Measurements from ENCODE around the gene GPR26.

DNA sequence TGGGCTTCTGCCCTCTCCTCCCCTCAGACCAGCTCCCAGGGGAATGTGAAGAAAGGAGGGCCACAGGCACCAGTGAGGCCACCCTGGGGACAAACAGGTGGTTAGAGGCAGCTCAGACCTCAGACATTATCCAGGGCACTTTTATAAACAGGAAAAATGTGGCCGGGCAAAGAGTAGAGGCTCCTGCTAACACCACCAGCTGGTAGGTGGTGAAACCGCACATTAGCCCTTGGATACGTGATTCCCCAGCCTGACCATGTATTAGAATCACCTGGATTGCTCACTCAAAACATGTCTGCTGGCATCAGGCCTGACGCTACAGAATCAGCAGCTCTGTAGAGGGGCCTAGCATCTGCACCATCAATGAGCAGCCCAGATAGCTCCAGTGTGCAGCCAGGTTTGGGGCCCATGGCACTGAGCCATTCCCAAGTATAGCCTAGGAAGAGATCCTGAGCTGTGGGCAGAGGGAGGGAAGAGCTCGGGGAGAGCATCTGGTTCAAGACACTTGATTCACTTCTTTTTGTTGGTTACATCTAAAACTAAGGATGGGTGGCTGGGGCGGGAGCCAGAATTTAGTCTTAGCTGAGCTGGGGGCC is 37.1 kb downstream of the GPR26 start:
- TF ChIP-seq EZH2 (IDR thresholded peaks at IDR 0.05) (no peak), POLR2AphosphoS5 (IDR thresholded peaks at IDR 0.05; ENCODE audit: borderline replicate concordance, low read depth, low read length) (no peak), FOXP2 (optimal IDR thresholded peaks at IDR 0.05; ENCODE audit: control extremely low read depth, extremely low read length, insufficient read depth) (no peak)
